PC-9 (cell line): ENCODE measurements around the gene PAEP.
"Not testable (repeated sequence)": the region's sequence is repeated elsewhere in the genome, so short reads cannot be mapped to it uniquely, and the experiment has no call there.

ENCODE experiments used
- EZH2 ChIP-seq: fragments of 200-600 bp; sonication (generic); IDR thresholded peaks from 2 replicates; pipeline ENCODE4 v1.8.0; 2017; ENCODE audit warnings: antibody characterized with exemption, low read depth
- TF ChIP-seq, protein P1 (sequence below): fragments of 200-600 bp; sonication (generic); conservative IDR thresholded peaks from 2 replicates; pipeline ENCODE4 v1.6.1; 2017; ENCODE audit warnings: mixed run types, antibody characterized with exemption, mild to moderate bottlenecking, moderate library complexity

DNA sequence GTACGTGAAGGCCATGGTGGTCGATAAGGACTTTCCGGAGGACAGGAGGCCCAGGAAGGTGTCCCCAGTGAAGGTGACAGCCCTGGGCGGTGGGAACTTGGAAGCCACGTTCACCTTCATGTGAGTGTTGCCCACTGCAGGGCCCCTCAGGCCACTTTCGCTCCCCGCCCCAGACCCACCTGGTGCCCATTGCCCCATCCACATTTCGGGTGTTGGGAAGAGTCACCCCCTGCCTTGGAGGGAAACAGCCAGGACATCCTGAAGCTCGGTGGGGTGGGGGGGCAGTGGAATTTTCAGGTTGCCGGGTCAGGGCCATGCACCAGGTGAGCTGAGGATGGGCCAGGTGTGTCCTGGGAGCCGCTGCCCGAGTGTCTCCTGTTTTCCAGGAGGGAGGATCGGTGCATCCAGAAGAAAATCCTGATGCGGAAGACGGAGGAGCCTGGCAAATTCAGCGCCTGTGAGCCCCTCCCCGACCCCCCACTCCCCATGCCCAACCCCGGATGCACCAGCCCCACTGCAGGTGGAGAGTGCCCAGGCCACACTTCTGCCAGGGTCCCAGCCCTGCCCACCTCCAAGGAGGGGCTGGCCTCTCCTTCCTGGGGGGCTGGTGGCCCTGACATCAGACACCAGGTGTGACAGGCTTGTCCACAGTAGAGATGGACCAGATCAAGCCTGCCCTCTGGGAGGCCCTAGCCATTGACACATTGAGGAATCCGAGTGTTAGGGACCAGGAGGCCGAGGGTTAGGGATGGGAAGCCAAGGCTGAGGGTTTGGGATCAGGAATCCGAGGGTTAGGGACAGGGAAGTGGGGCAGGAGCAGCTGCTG lies 14.6 kb upstream of the PAEP start:
- TF ChIP-seq, protein P1, sequence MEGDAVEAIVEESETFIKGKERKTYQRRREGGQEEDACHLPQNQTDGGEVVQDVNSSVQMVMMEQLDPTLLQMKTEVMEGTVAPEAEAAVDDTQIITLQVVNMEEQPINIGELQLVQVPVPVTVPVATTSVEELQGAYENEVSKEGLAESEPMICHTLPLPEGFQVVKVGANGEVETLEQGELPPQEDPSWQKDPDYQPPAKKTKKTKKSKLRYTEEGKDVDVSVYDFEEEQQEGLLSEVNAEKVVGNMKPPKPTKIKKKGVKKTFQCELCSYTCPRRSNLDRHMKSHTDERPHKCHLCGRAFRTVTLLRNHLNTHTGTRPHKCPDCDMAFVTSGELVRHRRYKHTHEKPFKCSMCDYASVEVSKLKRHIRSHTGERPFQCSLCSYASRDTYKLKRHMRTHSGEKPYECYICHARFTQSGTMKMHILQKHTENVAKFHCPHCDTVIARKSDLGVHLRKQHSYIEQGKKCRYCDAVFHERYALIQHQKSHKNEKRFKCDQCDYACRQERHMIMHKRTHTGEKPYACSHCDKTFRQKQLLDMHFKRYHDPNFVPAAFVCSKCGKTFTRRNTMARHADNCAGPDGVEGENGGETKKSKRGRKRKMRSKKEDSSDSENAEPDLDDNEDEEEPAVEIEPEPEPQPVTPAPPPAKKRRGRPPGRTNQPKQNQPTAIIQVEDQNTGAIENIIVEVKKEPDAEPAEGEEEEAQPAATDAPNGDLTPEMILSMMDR = not testable (repeated sequence)
- not testable (repeated sequence) for TF ChIP-seq EZH2
